IMR-90 (cell line): ENCODE results near the gene CLDN25. TPM values are rescaled to one million over a fixed set of nuclear protein-coding genes. Genes with fewer than 3 reads are reported as not detected.

Source experiments
- ATAC-seq: fragments of 200-7000 bp; cut with Tn5 transposase; 2 replicates; pipeline ENCODE4 v1.9.1; 2020; ENCODE audit warnings: low read depth, mild to moderate bottlenecking, moderate library complexity
- BruUV-seq: library from RNA; stranded (reverse); fragments of 400-500 nt; replicated peaks from 2 replicates; lab custom pipeline; 2021; lab: Mats Ljungman, UMichigan
- CTCF ChIA-PET: fragments of 300-600 bp; formaldehyde crosslinking; extraction: SDS; loops from one replicate; lab custom pipeline; 2021; ENCODE audit warnings: antibody characterized with exemption; lab: Yijun Ruan, JAX
- POLR2A ChIA-PET: fragments of 300-600 bp; sonication (Branson Sonifier 250); formaldehyde crosslinking; loops from one replicate; lab custom pipeline; 2022; ENCODE audit warnings: antibody characterized with exemption; ENCODE audit not compliant: unreplicated experiment; lab: Charles Lee
- DNase-seq: peaks from one replicate; pipeline ENCODE4 v3.0.0; 2013
- H2AFZ ChIP-seq: replicated peaks from 2 replicates; pipeline ENCODE3; 2013; ENCODE audit warnings: low read length, mild to moderate bottlenecking; ENCODE audit not compliant: poor library complexity
- H2AK5ac ChIP-seq: 2 replicates; pipeline ENCODE4 v1.6.1; 2013; ENCODE audit warnings: low read depth, low read length, inconsistent platforms
- H2AK9ac ChIP-seq: replicated peaks from 2 replicates; pipeline ENCODE3; 2013; ENCODE audit warnings: mild to moderate bottlenecking, low read depth, low read length, moderate library complexity; ENCODE audit not compliant: poor library complexity
- H2BK120ac ChIP-seq: 2 replicates; pipeline ENCODE4 v1.6.1; 2013; ENCODE audit warnings: low read depth, low read length, inconsistent platforms
- H2BK15ac ChIP-seq: 3 replicates; pipeline ENCODE4 v1.6.1; 2013; ENCODE audit warnings: low read depth, low read length, inconsistent platforms
- H2BK20ac ChIP-seq: 2 replicates; pipeline ENCODE4 v1.6.1; 2013; ENCODE audit warnings: low read depth, mild to moderate bottlenecking, inconsistent platforms, low read length, moderate library complexity
- H2BK5ac ChIP-seq: 2 replicates; pipeline ENCODE4 v1.6.1; 2013; ENCODE audit warnings: mild to moderate bottlenecking, low read depth, low read length, inconsistent platforms; ENCODE audit not compliant: poor library complexity, severe bottlenecking
- H3K14ac ChIP-seq: replicated peaks from 2 replicates; pipeline ENCODE4 v1.6.1; 2013; ENCODE audit warnings: low read depth, low read length, inconsistent platforms
- H3K18ac ChIP-seq: 2 replicates; pipeline ENCODE4 v1.6.1; 2013; ENCODE audit warnings: low read depth, low read length, control low read depth
- H3K23ac ChIP-seq: 2 replicates; pipeline ENCODE4 v1.6.1; 2013; ENCODE audit warnings: low read depth, low read length, inconsistent platforms
- H3K27ac ChIP-seq: 2 replicates; pipeline ENCODE4 v1.5.1; 2013; ENCODE audit warnings: mild to moderate bottlenecking, control low read depth, low read length; ENCODE audit not compliant: insufficient read depth
- H3K27me3 ChIP-seq: 2 replicates; pipeline ENCODE4 v1.6.1; 2013; ENCODE audit warnings: low read length; ENCODE audit not compliant: control insufficient read depth, insufficient read depth
- H3K36me3 ChIP-seq: 2 replicates; pipeline ENCODE4 v1.6.1; 2013; ENCODE audit warnings: low read length, mixed read lengths; ENCODE audit not compliant: control insufficient read depth, insufficient read depth
- H3K4ac ChIP-seq: 2 replicates; pipeline ENCODE4 v1.6.1; 2013; ENCODE audit warnings: low read depth, low read length, inconsistent platforms
- H3K4me1 ChIP-seq: 2 replicates; pipeline ENCODE4 v1.6.1; 2013; ENCODE audit warnings: low read length, mixed read lengths; ENCODE audit not compliant: control insufficient read depth, insufficient read depth
- H3K4me2 ChIP-seq: 2 replicates; pipeline ENCODE4 v1.6.1; 2013; ENCODE audit warnings: low read depth, mild to moderate bottlenecking, control low read depth, low read length, moderate library complexity
- H3K4me3 ChIP-seq: 2 replicates; pipeline ENCODE4 v1.5.1; 2013; ENCODE audit warnings: low read depth, mild to moderate bottlenecking, control low read depth, low read length, moderate library complexity; ENCODE audit not compliant: insufficient read depth
- H3K56ac ChIP-seq: 2 replicates; pipeline ENCODE4 v1.6.1; 2013; ENCODE audit warnings: low read length, inconsistent platforms; ENCODE audit not compliant: insufficient read depth; ENCODE audit errors: extremely low read depth
- H3K79me1 ChIP-seq, 2 experiments: 2 replicates each; pipeline ENCODE4 v1.6.1; 2013; ENCODE audit warnings: low read length in 2 of 2, inconsistent platforms in 1 of 2, low read depth in 1 of 2
- H3K9ac ChIP-seq: 2 replicates; pipeline ENCODE4 v1.6.1; 2013; ENCODE audit warnings: low read depth, low read length, control low read depth
- H3K9me1 ChIP-seq: 2 replicates; pipeline ENCODE4 v1.6.1; 2013; ENCODE audit warnings: low read length, inconsistent platforms; ENCODE audit not compliant: insufficient read depth
- H3K9me3 ChIP-seq: 2 replicates; pipeline ENCODE4 v1.6.1; 2013; ENCODE audit warnings: low read length; ENCODE audit not compliant: control insufficient read depth, insufficient read depth
- H4K20me1 ChIP-seq: 2 replicates; pipeline ENCODE4 v1.6.1; 2013; ENCODE audit warnings: low read length, inconsistent platforms; ENCODE audit not compliant: insufficient read depth
- H4K5ac ChIP-seq: 2 replicates; pipeline ENCODE4 v1.6.1; 2013; ENCODE audit warnings: mild to moderate bottlenecking, low read depth, low read length, control low read depth
- H4K8ac ChIP-seq, 2 experiments: 2 replicates each; pipeline ENCODE4 v1.6.1; 2013; ENCODE audit warnings: low read depth in 2 of 2, low read length in 2 of 2, control low read depth in 1 of 2, inconsistent platforms in 1 of 2
- H4K91ac ChIP-seq: 2 replicates; pipeline ENCODE4 v1.6.1; 2013; ENCODE audit warnings: low read depth, low read length, inconsistent platforms; ENCODE audit not compliant: insufficient read depth
- CHD1 ChIP-seq: IDR thresholded peaks from 2 replicates; pipeline ENCODE4 v1.6.1; 2012; ENCODE audit warnings: low read depth, low read length, improper control_type of control experiment
- CTCF ChIP-seq: conservative IDR thresholded peaks from 2 replicates; pipeline ENCODE4 v1.5.1; 2012; ENCODE audit warnings: mild to moderate bottlenecking, low read depth, low read length, improper control_type of control experiment
- RAD21 ChIP-seq: IDR thresholded peaks from 2 replicates; pipeline ENCODE4 v1.6.1; 2012; ENCODE audit warnings: low read length, improper control_type of control experiment
- SMC3 ChIP-seq: fragments of 150-350 bp; IDR thresholded peaks from 2 replicates; pipeline ENCODE4 v1.6.1; 2016; ENCODE audit warnings: low read depth, mild to moderate bottlenecking, antibody characterized with exemption, low read length, moderate library complexity
- WGBS, 2 experiments: methylation state at CpG; one replicate each; pipeline versions ENCODE4 v1.1.5 to v1.1.7; 2013; ENCODE audit warnings: missing lambda C conversion rate in 2 of 2; ENCODE audit not compliant: insufficient read length in 1 of 2; ENCODE audit errors: extremely low coverage in 2 of 2; 5-methylcytosine and 5-hydroxymethylcytosine counted together
- dilution Hi-C: fragments of 300-500 bp; cut with HindIII; formaldehyde crosslinking; loops from one replicate; pipeline ENCODE4 v1.14.3; 2018; ENCODE audit warnings: low sequenced_read_pairs; ENCODE audit not compliant: unreplicated experiment
- in situ Hi-C: fragments of 300-500 bp; cut with MboI; formaldehyde crosslinking; loops from 3 replicates; pipeline ENCODE4 v1.14.3; 2019; ENCODE audit warnings: low sequenced_read_pairs, inconsistent platforms, mixed read lengths
- intact Hi-C: fragments of 100-400 bp; cut with micrococcal nuclease; formaldehyde crosslinking; loops from 2 replicates; pipeline ENCODE4 v1.10.0; 2022
- polyA plus RNA-seq, 3 experiments: library from polyadenylated mRNA; depleted of rRNA; stranded (reverse); fragments of >200 nt; gene quantifications; 2 replicates each; pipeline ENCODE4 v1.2.3, GENCODE V29; 2012; ENCODE audit warnings: low replicate concordance in 1 of 3
- total RNA-seq: library from RNA; depleted of rRNA; stranded (reverse); fragments of >200 nt; gene quantifications from 2 replicates; pipeline ENCODE4 v1.2.3, GENCODE V29; 2012

CLDN25 gene
- total and polyA plus RNA-seq, 2 of the 4 experiments (the other 2 are of a cell fraction): not detected

DNA sequence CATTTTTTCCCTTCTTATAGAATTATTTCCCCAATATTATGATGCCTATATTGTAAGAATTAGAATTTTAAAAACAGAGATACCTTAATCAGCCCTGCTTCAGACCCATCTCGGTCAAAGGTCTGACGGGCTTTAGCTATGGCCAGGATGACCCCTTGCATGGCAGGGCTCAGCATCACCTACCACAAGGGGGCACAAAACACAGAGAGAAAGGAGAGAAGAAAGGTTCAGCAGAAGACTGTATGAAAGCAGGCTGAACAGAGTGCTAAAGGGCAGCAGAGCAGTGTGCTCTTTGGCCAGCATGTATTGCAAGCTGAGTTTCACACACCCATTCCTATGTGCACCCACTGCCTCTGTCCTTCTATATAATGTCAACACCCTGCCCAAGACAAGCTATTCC, 26.8 kb downstream of the CLDN25 start:
- dilution Hi-C loops: no loop called here
- no peak overlapping the region for H3K27ac ChIP-seq
- no peaks in the 10 kb centered on the region for H3K9me1 ChIP-seq
- peaks cover 13% of the 10 kb centered on the region for H3K36me3 ChIP-seq
- in situ Hi-C loops: no loop called here
- H3K4me1 ChIP-seq: no peaks in the 10 kb centered on the region
- H3K14ac ChIP-seq: no peak overlapping the region
- H4K91ac ChIP-seq: no peak overlapping the region
- H3K4me2 ChIP-seq: no peak overlapping the region
- H2BK15ac ChIP-seq: no peak overlapping the region
- no peak overlapping the region for H3K23ac ChIP-seq
- no peak overlapping the region for H4K8ac ChIP-seq
- no CpG with 5 or more reads among the region's 2 CpGs for WGBS, 2 experiments
- ChIA-PET CTCF (interaction anchor here (0.6 to 1.9 kb wide), 5 partner anchors 9 to 456 kb away, joined by 4 to 6 read pairs (median 6); no protein-coding TSS in a partner anchor), POLR2A (no interaction called here)
- TF ChIP-seq CTCF: 0 out of 2 replicates have a peak, but pooled peaks have one; percentile 35
- TF ChIP-seq CHD1: no peak
- TF ChIP-seq SMC3: peak; percentile 21; the same call in 1 of the 2 replicates
- 0 out of 2 replicates have a peak, but pooled peaks have one; percentile 16 for TF ChIP-seq RAD21
- no peak overlapping the region for H2BK20ac ChIP-seq
- H3K18ac ChIP-seq: no peak overlapping the region
- H4K5ac ChIP-seq: no peak overlapping the region
- H2BK120ac ChIP-seq: no peak overlapping the region
- no peak overlapping the region for H2AK5ac ChIP-seq
- no peaks in the 10 kb centered on the region for H3K27me3 ChIP-seq
- no peak overlapping the region for H3K4ac ChIP-seq
- intact Hi-C loops: loop anchor here (1.0 kb wide), 1 partner anchor 455 kb away; no protein-coding TSS in a partner anchor
- no peak overlapping the region for H2AK9ac ChIP-seq
- H4K20me1 ChIP-seq: no peaks in the 10 kb centered on the region
- H2BK5ac ChIP-seq: no peak overlapping the region
- H3K56ac ChIP-seq: no peak overlapping the region
- no peaks in the 10 kb centered on the region for H3K79me1 ChIP-seq
- no peak overlapping the region for H3K9ac ChIP-seq
- H3K9me3 ChIP-seq: no peaks in the 10 kb centered on the region
- H2AFZ ChIP-seq: no peak overlapping the region
- DNase-seq: peak; percentile 7
- H3K4me3 ChIP-seq: no peak overlapping the region
- peak; percentile 75 for ATAC-seq
- BruUV-seq: no TSS peak
